Astrocyte (in vitro differentiated cells and primary cell): ENCODE results near the gene SIRT5. TPM values are rescaled to one million over a fixed set of nuclear protein-coding genes. Genes with fewer than 3 reads are reported as not detected.

Experiments used
- DNase-seq: peaks from one replicate; pipeline ENCODE4 v3.0.0-alpha.2; 2010; ENCODE audit warnings: low read depth
- FAIRE-seq: peaks from 2 replicates; lab custom pipeline; 2011; peaks lifted over from hg19 to GRCh38; lab: Jason Lieb, UNC
- H2AFZ ChIP-seq: 2 replicates; pipeline ENCODE4 v1.6.0; 2012; ENCODE audit warnings: low read depth, low read length, inconsistent platforms
- H3K27ac ChIP-seq: 2 replicates; pipeline ENCODE4 v1.5.1; 2011; ENCODE audit warnings: low read depth, low read length, inconsistent platforms
- H3K27me3 ChIP-seq: 2 replicates; pipeline ENCODE4 v1.6.0; 2011; ENCODE audit warnings: low read length, inconsistent platforms; ENCODE audit not compliant: insufficient read depth
- H3K36me3 ChIP-seq: 2 replicates; pipeline ENCODE4 v1.5.1; 2011; ENCODE audit warnings: low read length, inconsistent platforms; ENCODE audit not compliant: insufficient read depth
- H3K4me1 ChIP-seq: 2 replicates; pipeline ENCODE4 v1.5.1; 2011; ENCODE audit warnings: low read length, inconsistent platforms; ENCODE audit not compliant: insufficient read depth
- H3K4me2 ChIP-seq: 2 replicates; pipeline ENCODE4 v1.6.0; 2012; ENCODE audit warnings: low read length, inconsistent platforms
- H3K4me3 ChIP-seq: 2 replicates; pipeline ENCODE4 v1.5.1; 2011; ENCODE audit warnings: low read depth, mild to moderate bottlenecking, low read length, inconsistent platforms; ENCODE audit not compliant: insufficient read depth
- H3K79me2 ChIP-seq: 2 replicates; pipeline ENCODE4 v1.6.0; 2012; ENCODE audit warnings: mild to moderate bottlenecking, low read length, inconsistent platforms; ENCODE audit not compliant: insufficient read depth
- H3K9ac ChIP-seq: 2 replicates; pipeline ENCODE4 v1.6.0; 2012; ENCODE audit warnings: mild to moderate bottlenecking, low read length, inconsistent platforms
- H3K9me3 ChIP-seq: 2 replicates; pipeline ENCODE4 v1.5.1; 2012; ENCODE audit warnings: low read depth, mild to moderate bottlenecking, low read length, inconsistent platforms; ENCODE audit not compliant: insufficient read depth
- H4K20me1 ChIP-seq: 2 replicates; pipeline ENCODE4 v1.6.0; 2012; ENCODE audit warnings: low read length, inconsistent platforms; ENCODE audit not compliant: insufficient read depth
- H3K27ac Mint-ChIP-seq: one replicate; pipeline ENCODE4 v1.8.0; 2021; ENCODE audit warnings: mild to moderate bottlenecking, mixed read lengths; ENCODE audit not compliant: unreplicated experiment
- H3K27me3 Mint-ChIP-seq: one replicate; pipeline ENCODE4 v1.8.0; 2021; ENCODE audit warnings: low read depth, mixed read lengths; ENCODE audit not compliant: unreplicated experiment
- H3K36me3 Mint-ChIP-seq: one replicate; pipeline ENCODE4 v1.8.0; 2021; ENCODE audit warnings: low read depth, mixed read lengths; ENCODE audit not compliant: unreplicated experiment
- H3K4me1 Mint-ChIP-seq: one replicate; pipeline ENCODE4 v1.8.0; 2021; ENCODE audit warnings: low read depth, mixed read lengths; ENCODE audit not compliant: unreplicated experiment
- H3K4me3 Mint-ChIP-seq: one replicate; pipeline ENCODE4 v1.8.0; 2021; ENCODE audit warnings: mild to moderate bottlenecking, moderate library complexity, mixed read lengths; ENCODE audit not compliant: unreplicated experiment
- H3K9me3 Mint-ChIP-seq: one replicate; pipeline ENCODE4 v1.8.0; 2021; ENCODE audit warnings: mild to moderate bottlenecking, mixed read lengths; ENCODE audit not compliant: unreplicated experiment
- EZH2 ChIP-seq: IDR thresholded peaks from 2 replicates; pipeline ENCODE4 v1.6.1; 2012; ENCODE audit warnings: mild to moderate bottlenecking, low read length, inconsistent platforms; ENCODE audit not compliant: insufficient read depth
- total RNA-seq: library from RNA; stranded (reverse); gene quantifications from 2 replicates; pipeline ENCODE4 v1.2.1, GENCODE V29; 2021
- TF ChIP-seq, protein P1 (sequence below): IDR thresholded peaks from 2 replicates; pipeline ENCODE4 v1.5.1; 2011; ENCODE audit warnings: low read depth, mild to moderate bottlenecking, inconsistent platforms, low read length, moderate library complexity; ENCODE audit not compliant: insufficient read depth

SIRT5 gene
- total RNA-seq, 1 donor from 2014 or later = 8.6 TPM

DNA sequence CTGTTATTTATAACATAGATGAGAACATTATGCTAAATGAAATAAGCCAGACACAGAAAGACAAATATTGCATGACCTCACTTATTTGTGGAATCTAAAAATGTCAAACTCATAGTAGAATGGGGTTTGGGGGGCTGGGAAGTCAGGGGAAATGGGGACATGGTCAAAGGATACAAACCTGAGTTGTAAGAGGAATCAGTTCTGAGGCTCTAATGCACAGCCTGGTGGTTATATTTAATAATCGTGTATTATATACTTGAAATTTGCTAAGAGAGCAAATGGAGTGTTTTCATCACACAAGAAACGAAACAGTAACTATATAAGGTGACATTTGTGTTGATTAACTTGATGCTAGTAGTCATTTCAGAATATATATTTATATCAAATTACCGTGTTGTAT, 46.2 kb upstream of the SIRT5 start:
- Histone ChIP-seq H3K79me2 (no peaks in the 10 kb centered on the region), H4K20me1 (no peaks in the 10 kb centered on the region), H3K4me3 (no peak overlapping the region), H2AFZ (no peak overlapping the region), H3K9me3 (no peaks in the 10 kb centered on the region), H3K27me3 (no peaks in the 10 kb centered on the region), H3K4me1 (no peaks in the 10 kb centered on the region), H3K9ac (no peak overlapping the region), H3K36me3 (no peaks in the 10 kb centered on the region), H3K4me2 (no peak overlapping the region), H3K27ac (no peak overlapping the region)
- H3K4me1 Mint-ChIP-seq = peaks cover 4% of the 10 kb centered on the region
- FAIRE-seq (no peak), DNase-seq (no peak)
- TF ChIP-seq EZH2 = no peak
- TF ChIP-seq, protein P1, sequence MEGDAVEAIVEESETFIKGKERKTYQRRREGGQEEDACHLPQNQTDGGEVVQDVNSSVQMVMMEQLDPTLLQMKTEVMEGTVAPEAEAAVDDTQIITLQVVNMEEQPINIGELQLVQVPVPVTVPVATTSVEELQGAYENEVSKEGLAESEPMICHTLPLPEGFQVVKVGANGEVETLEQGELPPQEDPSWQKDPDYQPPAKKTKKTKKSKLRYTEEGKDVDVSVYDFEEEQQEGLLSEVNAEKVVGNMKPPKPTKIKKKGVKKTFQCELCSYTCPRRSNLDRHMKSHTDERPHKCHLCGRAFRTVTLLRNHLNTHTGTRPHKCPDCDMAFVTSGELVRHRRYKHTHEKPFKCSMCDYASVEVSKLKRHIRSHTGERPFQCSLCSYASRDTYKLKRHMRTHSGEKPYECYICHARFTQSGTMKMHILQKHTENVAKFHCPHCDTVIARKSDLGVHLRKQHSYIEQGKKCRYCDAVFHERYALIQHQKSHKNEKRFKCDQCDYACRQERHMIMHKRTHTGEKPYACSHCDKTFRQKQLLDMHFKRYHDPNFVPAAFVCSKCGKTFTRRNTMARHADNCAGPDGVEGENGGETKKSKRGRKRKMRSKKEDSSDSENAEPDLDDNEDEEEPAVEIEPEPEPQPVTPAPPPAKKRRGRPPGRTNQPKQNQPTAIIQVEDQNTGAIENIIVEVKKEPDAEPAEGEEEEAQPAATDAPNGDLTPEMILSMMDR = no peak
- H3K27ac Mint-ChIP-seq = no peak overlapping the region
- peaks cover 2% of the 10 kb centered on the region for H3K9me3 Mint-ChIP-seq
- H3K4me3 Mint-ChIP-seq = no peak overlapping the region
- H3K27me3 Mint-ChIP-seq = peaks cover 14% of the 10 kb centered on the region
- H3K36me3 Mint-ChIP-seq = no peaks in the 10 kb centered on the region

DNA sequence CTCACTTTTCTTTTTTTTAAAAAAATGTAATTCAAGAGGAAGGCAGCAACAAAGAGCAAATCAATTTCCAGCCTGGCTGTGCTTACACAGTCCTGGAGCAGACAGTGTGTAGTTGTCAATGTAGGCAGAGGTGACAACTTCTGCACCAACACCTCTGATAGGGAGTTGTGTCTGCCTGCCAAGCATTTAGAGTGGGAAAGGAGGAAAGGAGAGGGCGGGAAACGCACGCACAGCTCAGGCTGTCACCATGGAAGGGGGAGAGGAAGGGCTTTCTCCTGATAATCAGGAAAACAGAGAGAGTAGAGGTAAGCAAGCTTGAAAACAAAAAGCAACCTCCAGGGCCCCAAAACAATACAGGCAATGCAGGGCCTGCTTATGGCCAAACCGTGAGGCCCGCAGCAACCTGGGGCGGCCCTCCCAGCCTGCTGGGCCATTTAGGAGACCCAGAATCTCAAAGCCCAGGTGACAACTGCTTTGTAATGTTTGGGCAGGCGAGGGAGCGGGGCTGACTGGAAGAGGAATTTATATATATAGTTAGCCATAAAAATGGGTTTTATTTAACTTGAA, 45.5 kb upstream of the SIRT5 start:
- no peak overlapping the region for H3K4me3 Mint-ChIP-seq
- no peak overlapping the region for H3K27ac Mint-ChIP-seq
- FAIRE-seq = no peak

DNA sequence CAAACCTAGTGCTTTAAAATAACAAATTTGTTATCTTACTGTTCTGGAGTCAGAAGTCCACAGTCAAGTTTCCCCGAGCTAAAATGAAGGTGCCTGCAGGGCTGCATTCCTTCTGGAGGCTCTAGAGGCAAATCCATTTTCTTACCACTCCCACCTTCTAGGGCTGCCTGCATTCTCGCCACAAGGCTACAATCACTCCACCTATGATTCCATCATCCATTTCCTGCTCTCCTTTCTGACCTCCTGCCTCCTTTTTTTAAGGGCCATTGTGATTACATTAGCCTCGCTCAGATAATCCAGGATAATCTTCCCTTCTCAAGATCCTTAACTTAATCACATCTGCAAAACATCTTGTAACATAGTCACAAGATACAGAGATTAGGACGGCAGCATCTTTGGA, 42.4 kb upstream of the SIRT5 start:
- Histone ChIP-seq H2AFZ (no peak overlapping the region), H4K20me1 (no peaks in the 10 kb centered on the region), H3K9me3 (no peaks in the 10 kb centered on the region), H3K9ac (no peak overlapping the region), H3K27ac (no peak overlapping the region), H3K4me3 (no peak overlapping the region), H3K27me3 (no peaks in the 10 kb centered on the region), H3K36me3 (no peaks in the 10 kb centered on the region), H3K79me2 (no peaks in the 10 kb centered on the region), H3K4me1 (no peaks in the 10 kb centered on the region), H3K4me2 (no peak overlapping the region)
- Mint-ChIP-seq H3K4me3 (no peak overlapping the region), H3K4me1 (no peaks in the 10 kb centered on the region), H3K9me3 (peaks cover 2% of the 10 kb centered on the region), H3K36me3 (no peaks in the 10 kb centered on the region), H3K27ac (no peak overlapping the region), H3K27me3 (peaks cover 12% of the 10 kb centered on the region)
- FAIRE-seq (no peak), DNase-seq (no peak)
- TF ChIP-seq, protein P1 = no peak
- no peak for TF ChIP-seq EZH2

More for the DNA sequence above, 45.5 kb upstream of the SIRT5 start:
- H3K9me3 Mint-ChIP-seq = peaks cover 2% of the 10 kb centered on the region
- DNase-seq = no peak
- H3K27me3 Mint-ChIP-seq = peaks cover 16% of the 10 kb centered on the region
- H3K9ac ChIP-seq = no peak overlapping the region
- H3K4me1 Mint-ChIP-seq = peaks cover 4% of the 10 kb centered on the region
- H3K4me3 ChIP-seq = no peak overlapping the region
- H3K4me2 ChIP-seq = no peak overlapping the region
- no peaks in the 10 kb centered on the region for H3K36me3 ChIP-seq
- no peaks in the 10 kb centered on the region for H4K20me1 ChIP-seq
- no peaks in the 10 kb centered on the region for H3K4me1 ChIP-seq
- TF ChIP-seq EZH2 = no peak
- TF ChIP-seq, protein P1 = no peak
- no peaks in the 10 kb centered on the region for H3K9me3 ChIP-seq
- H3K79me2 ChIP-seq = no peaks in the 10 kb centered on the region
- no peak overlapping the region for H2AFZ ChIP-seq
- no peaks in the 10 kb centered on the region for H3K27me3 ChIP-seq
- H3K27ac ChIP-seq = no peak overlapping the region
- no peaks in the 10 kb centered on the region for H3K36me3 Mint-ChIP-seq
